Activated CD4-positive, alpha-beta memory T cell treated with anti-CD3 and anti-CD28 coated beads, Interleukin-2, amount 10 ng/mL, durations not matched to agents 7 days and 5 days (primary cell): ENCODE measurements around the gene SPHK1. TPM values are rescaled to one million over a fixed set of nuclear protein-coding genes. Genes with fewer than 3 reads are reported as not detected.

Source experiments
- CTCF ChIA-PET: fragments of 350-600 bp; sonication (Branson Sonifier 250); formaldehyde crosslinking; loops from one replicate; lab custom pipeline; 2021; ENCODE audit warnings: antibody characterized with exemption, inconsistent platforms; lab: Charles Lee
- POLR2A ChIA-PET: fragments of 350-600 bp; sonication (Branson Sonifier 250); formaldehyde crosslinking; loops from one replicate; lab custom pipeline; 2021; ENCODE audit warnings: antibody characterized with exemption; lab: Charles Lee
- DNase-seq: peaks from one replicate; pipeline ENCODE4 v3.0.0-alpha.2; 2020
- H3K27ac Mint-ChIP-seq: one replicate; pipeline ENCODE4 v1.8.0; 2021; ENCODE audit warnings: mild to moderate bottlenecking, mixed read lengths
- H3K27me3 Mint-ChIP-seq: one replicate; pipeline ENCODE4 v1.8.0; 2021; ENCODE audit warnings: mixed read lengths
- H3K36me3 Mint-ChIP-seq: one replicate; pipeline ENCODE4 v1.8.0; 2021; ENCODE audit warnings: low read depth, mixed read lengths
- H3K4me1 Mint-ChIP-seq: one replicate; pipeline ENCODE4 v1.8.0; 2021; ENCODE audit warnings: mixed read lengths
- H3K4me3 Mint-ChIP-seq: one replicate; pipeline ENCODE4 v1.8.0; 2021; ENCODE audit warnings: mild to moderate bottlenecking, mixed read lengths
- H3K9me3 Mint-ChIP-seq: one replicate; pipeline ENCODE4 v1.8.0; 2021; ENCODE audit warnings: mixed read lengths
- total RNA-seq, 2 experiments: library from RNA; stranded (reverse); gene quantifications; one replicate each; pipeline ENCODE4 v1.2.3, GENCODE V29; 2021

Gene SPHK1
- total RNA-seq, 2 experiments from 2014 or later, result 2.8 to 3.4 TPM

GRCh38 chr17:76381633-76382350 lies 2.6 kb upstream of the SPHK1 start:
- peaks cover 11% of the 10 kb centered on the region for H3K4me1 Mint-ChIP-seq
- CTCF ChIA-PET, result interaction anchor here (0.6 to 11.0 kb wide), 4 partner anchors 16 to 81 kb away, joined by 3 to 77 read pairs (median 5); no protein-coding TSS in a partner anchor
- DNase-seq, result no peak

GRCh38 chr17:76382351-76382802 lies 2.0 kb upstream of the SPHK1 start:
- H3K4me1 Mint-ChIP-seq, result peaks cover 11% of the 10 kb centered on the region
- no peak for DNase-seq
- no peaks in the 10 kb centered on the region for H3K36me3 Mint-ChIP-seq
- H3K9me3 Mint-ChIP-seq, result no peaks in the 10 kb centered on the region
- CTCF ChIA-PET, result interaction anchor here (0.6 to 11.0 kb wide), 2 partner anchors 15 to 50 kb away, joined by 3 to 77 read pairs; no protein-coding TSS in a partner anchor
- no peaks in the 10 kb centered on the region for H3K27me3 Mint-ChIP-seq
- peak overlapping the region; percentile 78 for H3K4me3 Mint-ChIP-seq
- POLR2A ChIA-PET, result interaction anchor here (0.6 to 7.9 kb wide), 4 partner anchors 17 to 178 kb away, joined by 3 to 87 read pairs (median 3); partner anchors contain the start of gene PRPSAP1
- H3K27ac Mint-ChIP-seq, result peak overlapping the region; percentile 66

More at GRCh38 chr17:76381633-76382350, 2.6 kb upstream of the SPHK1 start:
- Mint-ChIP-seq H3K27me3 (no peaks in the 10 kb centered on the region), H3K9me3 (no peaks in the 10 kb centered on the region), H3K36me3 (no peaks in the 10 kb centered on the region), H3K4me3 (peak overlapping the region; percentile 28), H3K27ac (no peak overlapping the region)
- POLR2A ChIA-PET, result interaction anchor here (1.2 to 7.9 kb wide), 2 partner anchors 17 to 28 kb away, joined by 3 to 87 read pairs; partner anchors contain the start of gene PRPSAP1

GRCh38 chr17:76382803-76383545 lies 1.4 kb upstream of the SPHK1 start:
- Mint-ChIP-seq H3K27ac (peak overlapping the region; percentile 81), H3K4me3 (peak overlapping the region; percentile 78), H3K4me1 (peaks cover 11% of the 10 kb centered on the region), H3K36me3 (no peaks in the 10 kb centered on the region), H3K9me3 (no peaks in the 10 kb centered on the region), H3K27me3 (no peaks in the 10 kb centered on the region)
- CTCF ChIA-PET, result interaction anchor here (0.6 to 11.0 kb wide), 3 partner anchors 15 to 123 kb away, joined by 3 to 77 read pairs (median 48); partner anchors contain the start of gene PRPSAP1
- POLR2A ChIA-PET, result interaction anchor here (0.6 to 7.9 kb wide), 5 partner anchors 18 to 178 kb away, joined by 3 to 87 read pairs (median 3); partner anchors contain the start of gene PRPSAP1
- peak; percentile 81 for DNase-seq

GRCh38 chr17:76383546-76384221 lies 725 bp upstream of the SPHK1 start:
- H3K4me3 Mint-ChIP-seq, result peak overlapping the region; percentile 78
- no peaks in the 10 kb centered on the region for H3K36me3 Mint-ChIP-seq
- peak overlapping the region; percentile 81 for H3K27ac Mint-ChIP-seq
- DNase-seq, result no peak
- peaks cover 11% of the 10 kb centered on the region for H3K4me1 Mint-ChIP-seq
- ChIA-PET CTCF (interaction anchor here (0.6 to 11.0 kb wide), 9 partner anchors 14 to 378 kb away, joined by 3 to 77 read pairs (median 10); partner anchors contain the start of gene PRPSAP1), POLR2A (interaction anchor here (0.6 to 7.9 kb wide), 10 partner anchors 8 to 280 kb away, joined by 3 to 87 read pairs (median 4); partner anchors contain the start of genes EXOC7, PRPSAP1 and UBALD2)
- no peaks in the 10 kb centered on the region for H3K27me3 Mint-ChIP-seq
- H3K9me3 Mint-ChIP-seq, result no peaks in the 10 kb centered on the region

- Mint-ChIP-seq H3K36me3 (no peaks in the 10 kb centered on the region), H3K4me3 (peak overlapping the region; percentile 61), H3K27ac (no peak overlapping the region), H3K4me1 (peaks cover 11% of the 10 kb centered on the region), H3K9me3 (no peaks in the 10 kb centered on the region), H3K27me3 (no peaks in the 10 kb centered on the region)
- CTCF ChIA-PET, result interaction anchor here (0.6 to 11.0 kb wide), 29 partner anchors 9 to 508 kb away, joined by 3 to 77 read pairs (median 4); partner anchors contain the start of genes PRPSAP1 and UBE2O
- DNase-seq, result peak; percentile 43
- POLR2A ChIA-PET, result interaction anchor here (0.6 to 7.9 kb wide), 17 partner anchors 10 to 322 kb away, joined by 3 to 87 read pairs (median 5); partner anchors contain the start of genes PRPSAP1, RHBDF2, SRP68 and UBALD2
Observed at GRCh38 chr17:76384987-76385891, 830 bp downstream of the SPHK1 start.

GRCh38 chr17:76385892-76386786 lies 1.7 kb downstream of the SPHK1 start:
- H3K9me3 Mint-ChIP-seq, result no peaks in the 10 kb centered on the region

GRCh38 chr17:76386966-76387765 lies 2.8 kb downstream of the SPHK1 start:
- Mint-ChIP-seq H3K4me3 (no peak overlapping the region), H3K4me1 (peaks cover 11% of the 10 kb centered on the region), H3K27ac (no peak overlapping the region), H3K9me3 (no peaks in the 10 kb centered on the region), H3K27me3 (no peaks in the 10 kb centered on the region), H3K36me3 (no peaks in the 10 kb centered on the region)
- no peak for DNase-seq
- POLR2A ChIA-PET, result interaction anchor here (4.4 to 7.9 kb wide), 2 partner anchors 10 to 33 kb away, joined by 22 to 87 read pairs; partner anchors contain the start of gene PRPSAP1
- CTCF ChIA-PET, result interaction anchor here (3.2 to 11.0 kb wide), 4 partner anchors 10 to 84 kb away, joined by 24 to 77 read pairs (median 38); partner anchors contain the start of gene PRPSAP1

More at GRCh38 chr17:76385892-76386786, 1.7 kb downstream of the SPHK1 start:
- ChIA-PET POLR2A (interaction anchor here (0.6 to 7.9 kb wide), 9 partner anchors 11 to 323 kb away, joined by 3 to 87 read pairs (median 7); partner anchors contain the start of genes PRPSAP1 and UBALD2), CTCF (interaction anchor here (0.6 to 11.0 kb wide), 21 partner anchors 10 to 372 kb away, joined by 3 to 77 read pairs (median 4); partner anchors contain the start of genes PRPSAP1 and UBE2O)
- Mint-ChIP-seq H3K27ac (peak overlapping the region; percentile 35), H3K4me3 (peak overlapping the region; percentile 61), H3K36me3 (no peaks in the 10 kb centered on the region), H3K4me1 (peaks cover 11% of the 10 kb centered on the region), H3K27me3 (no peaks in the 10 kb centered on the region)
- DNase-seq, result peak; percentile 87

- POLR2A ChIA-PET, result interaction anchor here (0.6 kb wide), 1 partner anchor 285 kb away, joined by 4 read pairs; the partner anchor contains the start of gene EXOC7
- H3K9me3 Mint-ChIP-seq, result no peaks in the 10 kb centered on the region
- H3K27ac Mint-ChIP-seq, result no peak overlapping the region
- DNase-seq, result no peak
- H3K36me3 Mint-ChIP-seq, result peaks cover 6% of the 10 kb centered on the region
- no peak overlapping the region for H3K4me3 Mint-ChIP-seq
- no peaks in the 10 kb centered on the region for H3K27me3 Mint-ChIP-seq
- peaks cover 5% of the 10 kb centered on the region for H3K4me1 Mint-ChIP-seq
- CTCF ChIA-PET, result interaction anchor here (0.6 to 11.0 kb wide), 4 partner anchors 8 to 85 kb away, joined by 3 to 77 read pairs (median 4); no protein-coding TSS in a partner anchor
Observed at GRCh38 chr17:76388966-76389888, 4.8 kb downstream of the SPHK1 start.

- Mint-ChIP-seq H3K36me3 (peaks cover 6% of the 10 kb centered on the region), H3K9me3 (no peaks in the 10 kb centered on the region), H3K27me3 (no peaks in the 10 kb centered on the region), H3K4me1 (peaks cover 5% of the 10 kb centered on the region), H3K27ac (no peak overlapping the region), H3K4me3 (no peak overlapping the region)
- DNase-seq, result no peak
- POLR2A ChIA-PET, result interaction anchor here (0.6 to 0.9 kb wide), 2 partner anchors 36 to 286 kb away, joined by 3 to 4 read pairs; partner anchors contain the start of genes EXOC7 and PRPSAP1
- CTCF ChIA-PET, result interaction anchor here (0.6 to 11.0 kb wide), 4 partner anchors 7 to 86 kb away, joined by 3 to 77 read pairs (median 4); no protein-coding TSS in a partner anchor
Observed at GRCh38 chr17:76390003-76390421, 5.6 kb downstream of the SPHK1 start.
